GM13977 (cell line): ENCODE data around the gene SCN5A.

Experiments used
- DNase-seq: peaks from one replicate; pipeline ENCODE4 v3.0.0; 2012; ENCODE audit warnings: low spot score
- in situ Hi-C: fragments of 300-500 bp; cut with MboI; formaldehyde crosslinking; loops from one replicate; pipeline ENCODE4 v1.12.0; 2022; ENCODE audit warnings: low sequenced_read_pairs, low pct_unique_long_range_greater_than_20kb, mixed read lengths, inconsistent platforms; ENCODE audit not compliant: unreplicated experiment
- TF ChIP-seq, protein P1 (sequence below): IDR thresholded peaks from 2 replicates; pipeline ENCODE4 v1.5.1; 2012; ENCODE audit warnings: mild to moderate bottlenecking, control low read depth; ENCODE audit not compliant: insufficient read depth; ENCODE audit errors: extremely low read depth, missing control alignments

SCN5A gene

DNA sequence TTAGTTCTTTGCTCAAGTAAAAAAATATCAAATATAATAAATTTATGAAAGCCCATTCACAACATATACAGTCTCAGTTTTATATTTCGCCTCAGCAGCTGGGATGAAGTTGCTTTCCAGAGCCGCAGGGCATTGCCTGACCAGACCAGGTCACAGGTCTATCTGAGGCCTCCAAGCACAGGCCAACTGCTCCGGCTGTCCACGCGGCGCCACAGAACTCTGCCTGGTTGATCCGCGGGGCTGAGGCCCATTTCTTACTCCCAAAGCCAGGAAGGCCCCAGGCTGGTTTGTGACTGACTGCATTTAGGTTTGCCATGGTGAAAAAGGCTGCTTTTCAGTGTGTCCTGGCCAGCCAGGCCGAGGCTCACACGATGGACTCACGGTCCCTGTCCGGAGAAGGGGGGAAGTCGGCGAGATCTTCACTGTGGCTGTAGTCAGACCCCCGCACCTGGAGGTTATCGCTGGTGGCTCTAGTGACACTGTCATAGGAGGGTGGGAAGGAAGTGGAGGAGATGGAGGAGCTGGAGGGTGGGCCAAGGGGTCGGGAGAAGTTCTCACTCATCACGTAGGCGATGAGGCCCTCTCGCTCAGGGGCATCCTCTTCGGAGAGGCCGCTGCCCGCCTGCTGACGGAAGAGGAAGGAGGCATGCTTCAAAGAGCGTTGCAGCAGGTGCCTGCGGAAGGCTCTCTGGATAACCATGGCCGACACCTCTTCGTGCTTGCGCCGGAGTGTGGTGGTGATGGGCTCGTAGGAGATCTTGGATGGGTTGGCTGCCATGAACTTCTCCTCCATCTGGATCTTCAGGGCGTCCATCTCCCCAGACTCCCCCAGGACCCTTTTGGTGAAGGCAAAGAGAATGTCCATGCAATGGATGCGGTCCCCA, 99.3 kb downstream of the SCN5A start:
- no peak for DNase-seq
- in situ Hi-C loops, result loop anchor here (25.0 kb wide), 1 partner anchor 462 kb away; no protein-coding TSS in a partner anchor
- TF ChIP-seq, protein P1, sequence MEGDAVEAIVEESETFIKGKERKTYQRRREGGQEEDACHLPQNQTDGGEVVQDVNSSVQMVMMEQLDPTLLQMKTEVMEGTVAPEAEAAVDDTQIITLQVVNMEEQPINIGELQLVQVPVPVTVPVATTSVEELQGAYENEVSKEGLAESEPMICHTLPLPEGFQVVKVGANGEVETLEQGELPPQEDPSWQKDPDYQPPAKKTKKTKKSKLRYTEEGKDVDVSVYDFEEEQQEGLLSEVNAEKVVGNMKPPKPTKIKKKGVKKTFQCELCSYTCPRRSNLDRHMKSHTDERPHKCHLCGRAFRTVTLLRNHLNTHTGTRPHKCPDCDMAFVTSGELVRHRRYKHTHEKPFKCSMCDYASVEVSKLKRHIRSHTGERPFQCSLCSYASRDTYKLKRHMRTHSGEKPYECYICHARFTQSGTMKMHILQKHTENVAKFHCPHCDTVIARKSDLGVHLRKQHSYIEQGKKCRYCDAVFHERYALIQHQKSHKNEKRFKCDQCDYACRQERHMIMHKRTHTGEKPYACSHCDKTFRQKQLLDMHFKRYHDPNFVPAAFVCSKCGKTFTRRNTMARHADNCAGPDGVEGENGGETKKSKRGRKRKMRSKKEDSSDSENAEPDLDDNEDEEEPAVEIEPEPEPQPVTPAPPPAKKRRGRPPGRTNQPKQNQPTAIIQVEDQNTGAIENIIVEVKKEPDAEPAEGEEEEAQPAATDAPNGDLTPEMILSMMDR, result no peak

DNA sequence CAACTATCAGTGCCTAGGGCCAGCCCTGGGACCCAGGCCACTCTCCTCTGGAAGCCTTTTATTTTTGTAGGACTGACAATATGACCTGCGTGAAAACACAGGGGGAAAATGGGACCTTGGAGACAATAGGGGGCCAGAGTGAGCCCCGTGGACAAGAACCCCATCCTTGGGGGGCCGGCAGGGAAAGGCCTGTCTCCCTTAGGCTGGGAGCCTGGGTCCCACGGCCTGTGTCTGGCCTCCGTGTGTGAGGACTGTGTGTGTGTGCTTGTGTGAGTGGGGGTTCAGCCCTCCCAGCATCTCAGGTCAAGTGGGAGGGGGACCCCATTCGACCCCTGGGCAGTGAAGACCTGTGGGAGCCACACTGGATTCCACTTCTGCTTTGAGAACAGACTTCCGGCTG, 100.0 kb downstream of the SCN5A start:
- TF ChIP-seq, protein P1, result no peak
- in situ Hi-C loops, result loop anchor here (25.0 kb wide), 1 partner anchor 463 kb away; no protein-coding TSS in a partner anchor
- DNase-seq, result no peak

DNA sequence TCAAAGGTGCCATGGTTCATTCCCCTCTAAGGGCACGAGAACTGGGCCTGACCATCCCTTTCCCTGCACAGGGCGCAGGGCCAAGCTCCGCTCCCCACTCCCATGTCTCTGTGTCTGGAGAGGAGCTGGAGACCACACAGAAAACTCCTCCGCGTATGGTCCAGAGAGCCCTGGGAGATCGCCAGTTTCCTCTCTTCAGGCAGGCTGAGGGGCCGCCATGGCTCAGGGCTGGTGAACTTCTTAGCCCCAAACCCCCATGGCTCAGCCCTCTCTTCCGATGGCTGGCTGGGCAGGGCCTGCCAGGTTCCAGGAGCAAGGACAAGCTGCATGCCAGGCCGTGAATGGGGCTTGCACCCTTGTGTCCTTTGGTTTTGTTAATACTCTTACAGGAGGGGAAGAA, 100.4 kb downstream of the SCN5A start:
- DNase-seq, result no peak
- TF ChIP-seq, protein P1, result no peak
- in situ Hi-C loops, result loop anchor here (25.0 kb wide), 1 partner anchor 463 kb away; no protein-coding TSS in a partner anchor

DNA sequence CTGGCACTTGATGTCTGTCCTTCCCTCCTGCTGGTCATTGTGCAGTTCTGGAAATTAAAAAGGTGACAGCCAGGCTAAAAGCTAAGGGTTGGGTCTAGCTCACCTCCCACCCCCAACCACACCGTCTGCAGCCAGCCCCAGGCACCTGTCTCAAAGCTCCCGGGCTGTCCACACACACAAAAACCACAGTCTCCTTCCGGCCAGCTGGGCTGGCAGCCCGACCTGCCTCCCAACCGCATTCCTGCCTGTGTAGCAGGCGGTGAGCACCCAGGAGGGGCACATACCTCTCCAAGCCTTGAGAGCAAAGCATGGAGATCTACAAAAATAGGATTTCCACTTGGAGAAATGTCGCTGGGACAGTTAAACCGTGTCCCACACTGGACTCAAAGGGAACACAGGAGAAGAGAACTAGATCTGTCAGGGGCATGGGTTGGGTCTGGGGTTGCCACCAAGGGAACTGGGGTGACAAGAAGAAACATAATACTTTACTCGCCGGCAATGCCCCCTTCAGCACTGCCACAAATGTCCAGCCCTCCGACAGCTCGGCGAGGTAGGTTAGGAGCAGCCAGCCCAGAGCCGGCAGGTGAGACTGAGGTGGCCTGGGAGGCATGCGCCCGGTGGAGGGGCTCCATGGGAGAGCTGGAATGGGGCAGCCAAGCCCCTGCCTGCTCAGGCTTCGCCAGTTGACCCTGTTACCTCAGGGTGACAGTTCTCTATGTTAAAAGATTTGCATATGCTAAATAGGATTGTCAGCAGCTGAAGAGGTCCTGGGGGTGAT, 101.1 kb downstream of the SCN5A start:
- TF ChIP-seq, protein P1, result no peak
- in situ Hi-C loops, result loop anchor here (25.0 kb wide), 1 partner anchor 464 kb away; no protein-coding TSS in a partner anchor
- no peak for DNase-seq

DNA sequence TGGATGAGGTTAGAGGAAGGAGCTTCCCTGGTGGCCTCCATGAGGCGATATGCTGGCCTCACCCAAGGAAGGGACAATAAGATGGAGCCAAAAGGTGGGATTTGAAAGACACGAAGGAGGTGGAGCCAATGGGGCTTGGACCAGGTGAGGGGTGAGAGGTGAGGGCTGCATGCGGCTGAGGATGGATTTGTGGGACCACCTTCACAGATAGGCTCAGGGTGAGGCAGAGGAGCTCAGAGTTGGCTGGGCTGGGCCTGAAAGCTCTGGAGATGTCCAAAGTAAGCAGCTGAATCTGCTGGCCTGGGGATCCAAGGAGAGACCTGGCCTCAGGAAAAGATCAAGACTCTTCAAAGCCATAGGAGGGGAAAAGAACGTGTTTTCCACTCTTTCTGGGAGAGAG, 103.5 kb downstream of the SCN5A start:
- TF ChIP-seq, protein P1, result no peak
- DNase-seq, result no peak
- in situ Hi-C loops, result loop anchor here (25.0 kb wide), 1 partner anchor 466 kb away; no protein-coding TSS in a partner anchor

DNA sequence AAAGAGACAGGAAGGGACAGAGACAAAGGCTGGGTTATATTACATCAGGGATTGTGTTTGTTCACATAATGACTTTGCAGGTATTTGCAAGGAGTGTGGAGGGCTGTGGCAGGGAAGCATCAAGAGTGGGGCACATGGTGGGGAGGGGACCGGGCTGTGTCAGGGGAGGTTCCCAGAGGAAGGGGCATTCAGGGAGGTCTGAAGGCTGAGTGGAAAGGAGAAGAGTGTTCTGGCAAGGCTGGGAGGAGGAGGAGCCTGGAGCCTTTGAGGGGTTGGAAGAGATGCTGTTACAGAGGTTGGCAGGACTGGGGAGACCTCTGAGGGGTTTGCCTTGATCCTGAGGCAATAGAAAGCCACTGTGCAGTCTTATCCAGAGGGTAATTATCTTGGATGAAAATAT, 103.9 kb downstream of the SCN5A start:
- in situ Hi-C loops, result loop anchor here (25.0 kb wide), 1 partner anchor 467 kb away; no protein-coding TSS in a partner anchor
- DNase-seq, result no peak
- TF ChIP-seq, protein P1, result no peak
